K562 (cell line): ENCODE results near the gene CD2. TPM values are rescaled to one million over a fixed set of nuclear protein-coding genes. Genes with fewer than 3 reads are reported as not detected.

ENCODE experiments used
- ATAC-seq: fragments of 200-7000 bp; cut with Tn5 transposase; 3 replicates; pipeline ENCODE4 v1.9.1; 2020; ENCODE audit warnings: moderate library complexity
- BruUV-seq: library from RNA; stranded (reverse); fragments of 400-500 nt; replicated peaks from 2 replicates; lab custom pipeline; 2021; lab: Mats Ljungman, UMichigan
- CTCF ChIA-PET: fragments of 300-600 bp; formaldehyde crosslinking; extraction: SDS; loops from one replicate; lab custom pipeline; 2021; ENCODE audit warnings: low intra/inter-chr PET ratio; lab: Yijun Ruan, JAX
- POLR2A ChIA-PET: fragments of 300-600, 350-650 bp; sonication (Branson Sonifier 250); formaldehyde crosslinking; extraction: SDS; loops from one replicate; lab custom pipeline; 2021; ENCODE audit warnings: antibody characterized with exemption, inconsistent platforms; lab: Yijun Ruan, JAX
- DNase-seq, 4 experiments: peaks; one replicate each; pipeline versions ENCODE4 v3.0.0 to v3.0.0-alpha.2; 2011 to 2018; ENCODE audit warnings: low spot score in 3 of 4, mixed read lengths in 3 of 4; ENCODE audit errors: extremely low read depth in 1 of 4
- FAIRE-seq: peaks from 2 replicates; lab custom pipeline; 2011; peaks lifted over from hg19 to GRCh38; lab: Jason Lieb, UNC
- H2AFZ ChIP-seq: 2 replicates; pipeline ENCODE4 v1.6.0; 2011; ENCODE audit warnings: low read depth, low read length, control low read depth, inconsistent platforms
- H3K27ac ChIP-seq: fragments of 200-600 bp; 3 replicates; pipeline ENCODE4 v1.8.0; 2011; ENCODE audit warnings: low read depth, mild to moderate bottlenecking, control low read depth, inconsistent platforms, low read length, moderate library complexity, mixed read lengths; ENCODE audit errors: extremely low read depth
- H3K27me3 ChIP-seq, 2 experiments: fragments of 300-600 bp in 1 of 2; 2 replicates in 1 of 2; 3 replicates in 1 of 2; pipeline versions ENCODE4 v1.6.0 to v1.8.0; 2011; ENCODE audit warnings: inconsistent platforms in 2 of 2, low read length in 2 of 2, mild to moderate bottlenecking in 1 of 2, mixed read lengths in 1 of 2, moderate library complexity in 1 of 2; ENCODE audit not compliant: control insufficient read depth in 2 of 2, insufficient read depth in 2 of 2
- H3K36me3 ChIP-seq: fragments of 300-600 bp; 3 replicates; pipeline ENCODE4 v1.8.0; 2011; ENCODE audit warnings: mild to moderate bottlenecking, low read length, inconsistent platforms; ENCODE audit not compliant: control insufficient read depth, insufficient read depth
- H3K4me1 ChIP-seq, 2 experiments: fragments of 200-600 bp in 1 of 2; replicated peaks in 1 of 2; 2 replicates in 1 of 2; 3 replicates in 1 of 2; pipeline versions ENCODE4 v1.5.1 to v1.8.0; 2011; ENCODE audit warnings: inconsistent platforms in 2 of 2, low read length in 2 of 2, mild to moderate bottlenecking in 1 of 2, mixed read lengths in 1 of 2, moderate library complexity in 1 of 2; ENCODE audit not compliant: control insufficient read depth in 2 of 2, insufficient read depth in 2 of 2
- H3K4me2 ChIP-seq: 2 replicates; pipeline ENCODE4 v1.6.1; 2011; ENCODE audit warnings: low read length, control low read depth, inconsistent platforms, mixed read lengths; ENCODE audit not compliant: insufficient read depth
- H3K4me3 ChIP-seq: fragments of 200-600 bp; sonication (generic), shearing (Covaris generic); 2 replicates; pipeline ENCODE4 v1.5.1; 2016; ENCODE audit warnings: control low read depth, inconsistent platforms
- H3K79me2 ChIP-seq: fragments of 200-600 bp; 3 replicates; pipeline ENCODE4 v1.8.0; 2011; ENCODE audit warnings: low read length, inconsistent platforms; ENCODE audit not compliant: control insufficient read depth, insufficient read depth
- H3K9ac ChIP-seq, 2 experiments: 2 replicates each; pipeline versions ENCODE4 v1.6.0 to v1.6.1; 2011; ENCODE audit warnings: low read depth in 2 of 2, low read length in 2 of 2, control low read depth in 1 of 2, inconsistent platforms in 1 of 2, mild to moderate bottlenecking in 1 of 2, mixed read lengths in 1 of 2; ENCODE audit not compliant: insufficient read depth in 1 of 2
- H3K9me1 ChIP-seq: one replicate; pipeline ENCODE4 v1.6.0; 2011; ENCODE audit warnings: inconsistent platforms, mild to moderate bottlenecking, low read length, moderate library complexity; ENCODE audit not compliant: control insufficient read depth, insufficient read depth
- H3K9me3 ChIP-seq: replicated peaks from 2 replicates; pipeline ENCODE4 v1.5.1; 2011; ENCODE audit warnings: low read depth, low read length, inconsistent platforms; ENCODE audit not compliant: control insufficient read depth, insufficient read depth
- H4K20me1 ChIP-seq: replicated peaks from 2 replicates; pipeline ENCODE4 v1.6.1; 2011; ENCODE audit warnings: low read length, inconsistent platforms, mixed read lengths; ENCODE audit not compliant: control insufficient read depth, insufficient read depth
- BACH1 ChIP-seq: fragments of 200-800 bp; sonication (Bioruptor generic); IDR thresholded peaks from 2 replicates; pipeline ENCODE4 v1.6.1; 2016; ENCODE audit warnings: missing genetic modification characterization, missing compliant biosample characterization
- GABPB2 ChIP-seq: fragments of 250-450 bp; sonication (Bioruptor Pico); conservative IDR thresholded peaks from 2 replicates; pipeline ENCODE4 v1.5.1; 2021; ENCODE audit warnings: mild to moderate bottlenecking
- PHB2 ChIP-seq: fragments of 450-650 bp; IDR thresholded peaks from 2 replicates; pipeline ENCODE4 v1.6.1; 2017; ENCODE audit warnings: low read depth
- RBM25 ChIP-seq: fragments of 200-400 bp; formaldehyde crosslinking; IDR thresholded peaks from 2 replicates; pipeline ENCODE4 v1.6.1; 2018; ENCODE audit warnings: low read length, low read depth, moderate library complexity; ENCODE audit not compliant: severe bottlenecking
- YY1 ChIP-seq, 3 experiments: IDR thresholded peaks; 2 replicates each; pipeline ENCODE4 v1.6.1; 2011; ENCODE audit warnings: low read length in 2 of 3, mild to moderate bottlenecking in 2 of 3, moderate library complexity in 2 of 3, borderline replicate concordance in 1 of 3, control low read depth in 1 of 3, low read depth in 1 of 3; ENCODE audit not compliant: insufficient read depth in 3 of 3, insufficient replicate concordance in 2 of 3, control insufficient read depth in 1 of 3, insufficient read length in 1 of 3; ENCODE audit errors: extremely low read depth in 1 of 3
- ZC3H4 ChIP-seq: sonication (generic); formaldehyde crosslinking; IDR thresholded peaks from 2 replicates; pipeline ENCODE4 v1.9.0; 2021; ENCODE audit warnings: missing genetic modification reagents, borderline replicate concordance
- ZNF165 ChIP-seq: fragments of 250-450 bp; sonication (Bioruptor Pico); IDR thresholded peaks from 2 replicates; pipeline ENCODE4 v1.4.0; 2020; ENCODE audit warnings: borderline replicate concordance
- ZNF445 ChIP-seq: fragments of 250-450 bp; sonication (Bioruptor Pico); IDR thresholded peaks from 2 replicates; pipeline ENCODE4 v1.4.0; 2020; ENCODE audit warnings: low read depth, mild to moderate bottlenecking, moderate library complexity
- ZNF57 ChIP-seq: fragments of 450-650 bp; formaldehyde crosslinking; IDR thresholded peaks from 2 replicates; pipeline ENCODE4 v1.4.0; 2020; ENCODE audit warnings: mild to moderate bottlenecking, moderate library complexity
- ZNF830 ChIP-seq: fragments of 250-450 bp; sonication (Bioruptor Pico); IDR thresholded peaks from 2 replicates; pipeline ENCODE4 v1.5.0; 2021; ENCODE audit warnings: mild to moderate bottlenecking
- WGBS: fragments of 100-300 bp; shearing (Covaris generic); methylation state at CpG from one replicate; pipeline ENCODE4 v1.1.6; 2016; ENCODE audit warnings: low coverage, mixed read lengths; ENCODE audit not compliant: insufficient coverage; ENCODE audit errors: missing lambda C conversion rate; 5-methylcytosine and 5-hydroxymethylcytosine counted together
- in situ Hi-C: fragments of 300-500 bp; cut with MboI; formaldehyde crosslinking; loops from 4 replicates; pipeline ENCODE4 v1.15.0; 2018; ENCODE audit warnings: inconsistent platforms, mixed read lengths
- intact Hi-C: fragments of 100-400 bp; cut with micrococcal nuclease; formaldehyde crosslinking; loops from 2 replicates; pipeline ENCODE4 v1.14.2; 2022
- polyA plus RNA-seq, 8 experiments: library from polyadenylated mRNA; depleted of rRNA in 4 of 8; stranded (reverse) in 5 of 8; unstranded in 3 of 8; fragments of >200 nt; fragmentation: Nextera tagmentation in 2 of 8; fragmentation: Illumina TruSeq in 1 of 8; extraction: Ambion mirVana in 2 of 8; extraction: Trizol in 1 of 8; gene quantifications; 2 replicates each; pipeline versions ENCODE4 v1.2.1 to v1.2.3, GENCODE V29; 2011 to 2014; ENCODE audit warnings: inconsistent platforms in 1 of 8, missing spikeins in 1 of 8
- total RNA-seq, 7 experiments: library from RNA; depleted of rRNA in 6 of 7; stranded (reverse); fragments of >200 nt in 6 of 7; fragmentation: Illumina TruSeq in 2 of 7; extraction: Trizol in 2 of 7; gene quantifications; 2 replicates each; pipeline versions ENCODE4 v1.2.1 to v1.2.3, GENCODE V29; 2011 to 2021; ENCODE audit warnings: low replicate concordance in 1 of 7
- TF ChIP-seq, protein P1 (sequence below): fragments of 250-450 bp; sonication (Bioruptor Pico); IDR thresholded peaks from 2 replicates; pipeline ENCODE4 v1.8.0; 2022; ENCODE audit warnings: inconsistent platforms

CD2 gene
- total and polyA plus RNA-seq, 9 of the 15 experiments (the other 6 are each of a cell fraction or from before 2014, with no cell fraction given), result 0.07 to 0.16 TPM; not detected in 7

DNA sequence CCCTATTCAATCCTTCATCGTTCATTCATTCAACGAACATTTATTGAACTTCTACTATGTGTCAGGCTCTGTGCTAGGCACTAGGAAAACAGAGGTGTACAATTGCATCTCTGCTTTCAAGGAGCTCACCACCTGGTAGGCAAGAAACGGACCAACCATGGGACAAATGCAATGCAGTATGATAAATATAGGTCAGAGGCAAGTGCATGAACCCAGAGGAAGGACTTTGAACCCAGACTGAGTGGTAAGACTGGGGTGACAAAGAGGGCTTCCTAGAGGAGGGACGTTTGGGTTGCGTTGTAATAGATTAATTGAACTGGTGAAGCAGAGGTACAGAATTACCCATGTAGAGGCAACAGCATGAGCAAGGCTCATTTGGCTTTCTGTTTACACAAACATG is 16.4 kb downstream of the CD2 start:
- BruUV-seq, result no TSS peak
- intact Hi-C loops (no loop called here), in situ Hi-C loops (no loop called here)
- no peak overlapping the region for H3K4me2 ChIP-seq
- H3K9me3 ChIP-seq, result no peaks in the 10 kb centered on the region
- POLR2A ChIA-PET, result no interaction called here
- no peaks in the 10 kb centered on the region for H3K27me3 ChIP-seq
- H3K79me2 ChIP-seq, result no peaks in the 10 kb centered on the region
- H3K9me1 ChIP-seq, result no peaks in the 10 kb centered on the region
- H3K4me3 ChIP-seq, result no peak overlapping the region
- CTCF ChIA-PET, result no interaction called here
- TF ChIP-seq PHB2 (no peak), RBM25 (peak; percentile 48), ZNF830 (CRISPR knock-in tag) (no peak), BACH1 (tag) (no peak)
- no peaks in the 10 kb centered on the region for H4K20me1 ChIP-seq
- H3K4me1 ChIP-seq, result peaks cover 0 to 2% of the 10 kb centered on the region in 2 experiments; a peak in 4 of 5 replicates
- no peak overlapping the region for H3K27ac ChIP-seq
- FAIRE-seq (no peak), ATAC-seq (no peak), DNase-seq (no peak)
- no peaks in the 10 kb centered on the region for H3K36me3 ChIP-seq
- 20% methylated on average over 5 of the region's 5 CpGs for WGBS
- H3K9ac ChIP-seq, result no peak overlapping the region
- H2AFZ ChIP-seq, result no peak overlapping the region

GRCh38 chr1:116771997-116772647 is 17.9 kb downstream of the CD2 start:
- Histone ChIP-seq H2AFZ (no peak overlapping the region), H3K27me3 (no peaks in the 10 kb centered on the region), H3K4me3 (no peak overlapping the region), H3K9me1 (no peaks in the 10 kb centered on the region), H3K27ac (no peak overlapping the region), H4K20me1 (no peaks in the 10 kb centered on the region), H3K4me1 (peaks cover 0 to 2% of the 10 kb centered on the region in 2 experiments; a peak in 2 of 5 replicates), H3K9me3 (no peaks in the 10 kb centered on the region), H3K79me2 (no peaks in the 10 kb centered on the region), H3K4me2 (no peak overlapping the region), H3K36me3 (no peaks in the 10 kb centered on the region), H3K9ac (no peak overlapping the region)
- 24% methylated on average over 2 of the region's 2 CpGs for WGBS
- no TSS peak for BruUV-seq
- ATAC-seq (no peak), DNase-seq (no peak), FAIRE-seq (no peak)
- ChIA-PET CTCF (no interaction called here), POLR2A (interaction anchor here (0.5 to 1.2 kb wide), 3 partner anchors 8 to 874 kb away, joined by 3 to 4 read pairs (median 3); no protein-coding TSS in a partner anchor)
- intact Hi-C loops (no loop called here), in situ Hi-C loops (no loop called here)
- TF ChIP-seq ZNF445, result no peak
- TF ChIP-seq YY1 (IDR thresholded peaks at IDR 0.05; ENCODE audit: borderline replicate concordance in 1 of 3, control insufficient read depth in 1 of 3, extremely low read depth in 1 of 3, insufficient read depth in 3 of 3, insufficient read length in 1 of 3, insufficient replicate concordance in 2 of 3, low read depth in 1 of 3, low read length in 2 of 3), result no peak
- no peak for TF ChIP-seq ZNF165
- no peak for TF ChIP-seq GABPB2 (CRISPR knock-in tag)
- TF ChIP-seq, protein P1, sequence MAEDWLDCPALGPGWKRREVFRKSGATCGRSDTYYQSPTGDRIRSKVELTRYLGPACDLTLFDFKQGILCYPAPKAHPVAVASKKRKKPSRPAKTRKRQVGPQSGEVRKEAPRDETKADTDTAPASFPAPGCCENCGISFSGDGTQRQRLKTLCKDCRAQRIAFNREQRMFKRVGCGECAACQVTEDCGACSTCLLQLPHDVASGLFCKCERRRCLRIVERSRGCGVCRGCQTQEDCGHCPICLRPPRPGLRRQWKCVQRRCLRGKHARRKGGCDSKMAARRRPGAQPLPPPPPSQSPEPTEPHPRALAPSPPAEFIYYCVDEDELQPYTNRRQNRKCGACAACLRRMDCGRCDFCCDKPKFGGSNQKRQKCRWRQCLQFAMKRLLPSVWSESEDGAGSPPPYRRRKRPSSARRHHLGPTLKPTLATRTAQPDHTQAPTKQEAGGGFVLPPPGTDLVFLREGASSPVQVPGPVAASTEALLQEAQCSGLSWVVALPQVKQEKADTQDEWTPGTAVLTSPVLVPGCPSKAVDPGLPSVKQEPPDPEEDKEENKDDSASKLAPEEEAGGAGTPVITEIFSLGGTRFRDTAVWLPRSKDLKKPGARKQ, result no peak
- no peak for TF ChIP-seq ZC3H4 (CRISPR knock-in tag)
- no peak for TF ChIP-seq ZNF57
